Activated effector memory CD4-positive, alpha-beta T cell treated with Interleukin-2 at 50 U/mL for 16 hours (primary cell): Measurements from ENCODE around the gene STK11.

Source experiments
- DNase-seq: peaks from one replicate; pipeline ENCODE4 v3.0.0-alpha.2; 2020

The STK11 gene

DNA sequence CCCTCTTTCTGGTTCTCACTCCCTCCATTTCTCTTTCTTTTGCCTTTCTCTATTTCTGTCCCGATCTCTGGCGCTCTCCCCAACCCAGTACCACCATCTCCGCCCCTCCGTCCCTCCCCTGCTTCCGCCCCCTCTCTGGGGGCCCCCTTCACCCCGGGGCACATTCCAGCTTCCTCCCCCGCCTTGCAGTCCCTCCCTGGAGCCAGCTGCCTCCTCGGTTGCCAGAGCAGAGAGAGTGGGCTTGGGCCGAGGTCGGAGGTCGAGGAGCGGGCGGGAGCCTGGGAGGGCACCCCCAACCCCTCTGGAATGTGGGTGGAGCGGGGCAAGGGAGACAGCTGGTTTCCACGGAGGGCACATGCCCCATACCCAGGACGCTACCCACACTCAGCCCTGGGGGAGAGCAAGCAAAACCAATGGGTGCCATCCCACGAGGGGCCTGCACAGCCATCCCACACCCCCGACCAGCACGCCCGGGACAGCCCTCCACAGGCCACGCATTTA, 57.1 kb downstream of the STK11 start:
- DNase-seq: no peak

DNA sequence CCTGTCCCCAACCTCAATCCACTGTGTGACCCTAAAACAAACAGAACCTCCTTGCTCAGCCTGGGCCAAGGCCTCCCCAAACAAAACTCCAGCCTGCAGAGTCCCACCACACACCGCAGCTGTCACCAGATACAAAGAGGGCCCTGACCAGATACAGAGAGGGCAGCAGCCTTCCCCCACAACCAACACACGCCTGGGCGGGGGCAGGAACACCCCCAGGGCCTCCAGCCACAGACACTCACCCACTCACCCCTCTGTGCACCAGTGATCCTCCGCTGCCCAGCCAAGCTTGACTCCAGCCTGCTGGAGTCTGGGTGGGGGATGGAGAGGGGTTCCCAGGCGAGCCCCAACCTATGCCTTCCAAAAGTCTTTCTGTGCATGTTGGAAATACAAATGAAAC, 57.6 kb downstream of the STK11 start:
- DNase-seq: no peak

DNA sequence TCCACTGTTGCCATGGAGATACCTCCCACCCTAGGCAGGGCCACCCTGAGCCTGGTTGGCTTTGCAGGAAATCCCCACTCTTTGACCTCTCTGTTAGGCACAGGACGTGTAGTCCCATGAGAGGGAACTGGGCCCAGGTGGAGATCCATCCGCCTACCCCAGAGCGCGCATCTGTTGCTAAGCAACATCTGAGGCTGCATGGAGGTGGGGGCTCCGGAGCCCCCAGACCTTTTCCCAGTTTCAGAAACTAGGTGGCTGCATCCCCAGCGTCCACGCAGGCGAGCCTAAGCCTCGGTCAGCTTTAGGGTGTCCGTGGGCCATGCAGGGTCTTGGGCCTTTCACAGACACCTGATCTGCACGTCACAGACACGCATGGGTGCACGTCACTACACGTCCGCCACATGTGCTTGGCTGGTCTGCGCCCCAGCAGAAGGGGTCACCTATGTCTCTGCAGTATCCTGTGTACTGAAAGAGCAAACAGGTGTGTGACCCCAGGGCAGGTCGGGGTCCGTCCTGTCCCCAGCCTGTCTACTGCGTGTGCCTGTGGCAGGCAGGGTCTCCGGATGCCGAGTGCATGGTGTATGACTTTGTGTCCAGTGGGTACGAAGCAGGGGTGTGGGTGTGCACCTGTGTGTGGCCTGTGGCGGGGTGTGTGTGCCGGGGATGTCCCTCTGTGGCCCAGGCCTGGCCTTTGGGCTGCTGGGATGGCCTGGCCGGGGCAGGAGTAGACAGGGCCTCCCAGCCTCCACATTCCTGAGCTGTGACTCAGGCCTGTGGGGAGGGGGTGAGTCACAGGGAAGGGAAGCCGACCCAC, 59.4 kb downstream of the STK11 start:
- no peak for DNase-seq

DNA sequence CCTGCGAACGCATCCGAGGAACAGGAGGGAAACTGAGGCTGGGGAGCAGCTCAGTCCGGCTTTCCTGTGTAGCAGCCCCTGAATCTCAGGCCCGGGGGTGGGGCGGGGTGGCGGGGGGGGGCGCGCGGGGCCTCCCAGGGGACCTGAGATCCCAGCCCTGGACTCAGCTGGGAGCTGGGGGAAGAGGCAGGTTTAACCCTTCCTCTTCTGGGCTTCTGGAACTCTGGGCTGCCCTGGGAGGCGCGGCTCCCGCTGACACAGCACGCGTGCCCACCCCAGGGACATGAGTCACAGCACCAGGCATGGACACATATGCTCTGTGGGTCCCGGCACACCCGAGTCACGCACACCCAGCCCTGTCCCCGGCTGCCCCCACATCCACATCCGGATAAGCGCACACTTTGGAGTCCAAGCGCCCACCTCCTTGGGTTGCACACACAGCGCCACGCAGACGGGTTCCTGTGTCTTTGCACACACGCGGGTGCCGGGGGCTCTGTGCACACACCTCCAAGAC, 60.1 kb downstream of the STK11 start:
- peak; percentile 46 for DNase-seq

DNA sequence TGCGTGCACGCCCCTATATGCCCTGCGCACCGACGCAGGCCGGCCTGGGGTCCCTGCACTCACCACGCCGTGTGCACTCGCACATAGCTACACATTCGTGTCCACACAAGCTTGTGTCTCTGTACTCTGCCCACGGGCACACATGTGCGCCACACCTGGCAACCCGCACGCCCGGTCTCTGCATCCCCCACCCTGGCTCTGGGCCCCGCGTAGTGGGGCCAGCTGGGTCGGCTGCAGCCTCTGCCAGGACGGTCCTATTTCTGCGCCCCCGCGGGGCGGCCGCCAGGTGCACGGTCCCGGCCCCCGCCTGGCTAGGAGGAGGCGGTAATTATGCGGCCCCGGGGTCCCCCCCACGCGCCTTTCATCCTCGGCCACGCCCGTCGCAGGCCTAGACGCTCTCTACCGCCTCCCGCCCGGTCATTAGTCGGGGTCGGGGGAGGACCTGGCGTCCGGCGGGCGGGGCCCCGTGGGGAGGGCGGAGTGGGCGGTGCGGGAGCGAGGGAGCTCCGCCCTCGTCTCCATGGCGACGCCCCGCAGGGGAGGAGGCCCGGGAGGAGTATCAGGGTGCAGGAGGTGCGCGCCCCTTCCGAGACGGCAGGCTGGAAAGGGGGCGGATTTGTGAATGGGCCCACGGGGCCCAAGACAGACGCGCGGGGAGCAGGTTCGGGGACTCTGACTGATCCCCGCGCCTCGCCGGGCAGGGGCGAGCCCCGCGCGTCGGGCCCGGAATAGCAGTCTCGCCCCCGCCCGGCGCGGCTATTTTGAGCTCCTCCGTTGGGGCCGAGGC, 60.7 kb downstream of the STK11 start:
- peak; percentile 84 for DNase-seq

DNA sequence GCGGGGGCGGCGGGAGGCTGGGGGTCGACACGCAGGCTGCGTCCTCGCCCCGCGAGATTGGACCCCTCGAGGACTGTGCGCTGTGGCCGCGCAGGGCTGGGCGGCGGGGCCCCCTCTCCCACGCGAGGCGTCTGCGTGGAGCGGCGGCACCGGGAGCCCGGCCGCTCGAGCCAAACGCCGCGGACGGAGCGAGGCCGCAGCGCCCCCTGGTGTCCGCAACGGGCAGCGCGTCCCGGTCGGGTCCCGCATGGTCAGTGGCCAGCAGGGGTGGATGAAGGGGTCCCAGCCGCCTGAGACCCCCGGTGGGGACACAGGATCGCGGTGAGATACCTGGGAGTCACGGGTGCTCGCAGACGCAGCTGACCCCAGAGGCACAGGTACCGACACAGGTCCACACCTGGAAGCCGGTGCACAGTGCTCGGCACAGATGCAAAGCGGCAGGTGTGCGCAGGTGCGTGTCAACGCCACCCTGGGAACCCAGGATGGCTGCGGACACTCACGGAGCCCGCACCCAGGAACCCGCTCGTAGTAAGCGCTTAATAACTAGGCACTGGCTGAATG, 61.4 kb downstream of the STK11 start:
- DNase-seq: peak; percentile 68

DNA sequence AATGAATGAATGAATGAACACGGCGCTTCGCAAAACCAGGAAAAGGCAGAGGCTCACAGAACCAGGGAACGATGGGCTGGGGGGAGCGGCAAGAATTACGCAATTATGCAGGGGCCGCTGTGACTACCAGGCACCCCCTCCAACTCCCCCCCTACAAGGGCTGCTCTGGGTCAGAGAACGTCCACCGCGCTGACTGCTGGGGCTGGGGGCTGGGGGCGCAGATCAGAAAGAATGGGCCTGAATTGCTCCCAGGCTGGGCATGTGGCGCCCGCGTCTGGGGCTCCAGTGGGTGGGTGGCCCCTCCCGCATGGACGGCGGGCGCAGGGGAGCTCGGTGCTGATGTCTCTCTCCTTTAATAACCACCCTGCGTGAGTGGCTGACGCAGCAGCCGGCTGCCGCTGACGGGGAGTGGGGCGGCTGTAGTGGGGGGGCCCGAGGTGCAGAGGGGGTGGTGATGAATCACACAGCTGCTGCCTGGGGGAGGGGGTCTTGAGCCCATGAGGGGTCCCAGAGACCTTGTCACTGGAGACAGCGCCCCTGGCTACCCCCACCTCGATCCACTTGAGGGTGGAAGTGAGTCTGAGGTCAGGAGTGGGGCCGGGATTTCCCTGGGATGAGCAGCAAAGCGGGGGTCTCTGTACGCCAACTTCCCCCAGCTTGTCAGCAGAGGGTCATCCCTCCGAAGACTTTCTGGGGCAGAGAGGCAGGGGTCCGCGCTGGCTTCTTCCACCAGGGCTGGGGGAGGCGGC, 62.1 kb downstream of the STK11 start:
- no peak for DNase-seq

DNA sequence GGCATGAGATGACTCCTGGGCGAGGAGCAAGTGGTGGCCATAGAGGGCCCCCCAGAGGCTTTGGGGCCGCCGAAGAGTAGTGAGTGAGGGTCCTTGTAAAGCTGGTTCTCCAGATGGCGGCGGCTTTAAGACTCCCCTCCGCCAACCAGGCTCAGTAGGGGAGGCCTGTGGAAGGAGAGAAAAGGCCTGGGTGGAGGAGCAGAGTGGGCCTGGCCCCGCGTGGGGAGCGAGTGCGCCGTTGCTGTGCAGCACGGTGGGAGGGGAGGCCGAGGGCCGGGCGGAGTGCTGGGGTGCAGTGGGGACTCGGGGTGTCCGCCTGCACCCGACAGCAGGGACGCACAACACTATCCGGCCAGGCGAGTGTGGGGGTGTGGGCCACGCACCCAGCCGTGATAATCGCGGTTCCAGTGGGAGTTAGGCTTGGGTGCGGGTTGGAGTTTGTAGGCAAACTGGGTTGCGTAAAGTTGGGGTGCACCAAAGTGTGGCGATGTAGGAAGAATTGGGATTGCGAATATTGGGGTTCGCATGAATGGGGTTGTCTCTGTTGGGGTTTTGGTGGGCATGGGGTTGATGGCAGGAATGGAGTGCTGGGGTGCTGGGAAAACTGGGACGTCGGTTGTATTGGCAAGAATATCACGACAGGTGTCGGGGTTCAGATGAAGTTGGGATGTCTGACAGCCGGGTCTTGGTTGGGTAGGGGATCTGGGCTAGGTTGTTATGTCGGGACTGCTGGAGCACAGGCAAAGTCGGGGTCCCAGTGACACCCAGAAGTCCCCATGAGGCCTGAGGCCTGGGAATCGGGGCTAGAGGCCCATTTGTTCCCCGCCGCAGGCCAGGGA, 62.9 kb downstream of the STK11 start:
- no peak for DNase-seq

DNA sequence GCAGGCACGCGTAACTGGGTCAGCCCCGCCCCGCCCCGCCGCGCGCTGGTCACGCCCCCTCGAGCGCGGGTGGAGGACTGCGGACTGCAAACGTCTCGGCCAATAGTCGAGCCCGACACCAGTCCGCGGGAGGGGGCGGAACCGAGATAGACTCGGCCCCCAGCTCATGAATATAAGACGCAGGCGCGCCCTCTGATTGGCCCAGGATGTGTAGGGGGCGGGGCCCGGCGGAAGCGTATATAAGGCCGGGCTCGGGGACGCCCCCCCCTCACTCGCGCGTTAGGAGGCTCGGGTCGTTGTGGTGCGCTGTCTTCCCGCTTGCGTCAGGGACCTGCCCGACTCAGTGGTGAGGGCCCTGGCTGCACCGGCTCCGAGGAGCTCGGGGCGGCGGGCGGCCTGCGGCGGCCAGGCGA, 63.5 kb downstream of the STK11 start, which contains the start of gene CIRBP:
Gene CIRBP (plus strand): TSS at position 268 of the 413 bp plus-strand sequence. CDS start 1,602 bp downstream, outside the sequence.
- peak; percentile 99 for DNase-seq

DNA sequence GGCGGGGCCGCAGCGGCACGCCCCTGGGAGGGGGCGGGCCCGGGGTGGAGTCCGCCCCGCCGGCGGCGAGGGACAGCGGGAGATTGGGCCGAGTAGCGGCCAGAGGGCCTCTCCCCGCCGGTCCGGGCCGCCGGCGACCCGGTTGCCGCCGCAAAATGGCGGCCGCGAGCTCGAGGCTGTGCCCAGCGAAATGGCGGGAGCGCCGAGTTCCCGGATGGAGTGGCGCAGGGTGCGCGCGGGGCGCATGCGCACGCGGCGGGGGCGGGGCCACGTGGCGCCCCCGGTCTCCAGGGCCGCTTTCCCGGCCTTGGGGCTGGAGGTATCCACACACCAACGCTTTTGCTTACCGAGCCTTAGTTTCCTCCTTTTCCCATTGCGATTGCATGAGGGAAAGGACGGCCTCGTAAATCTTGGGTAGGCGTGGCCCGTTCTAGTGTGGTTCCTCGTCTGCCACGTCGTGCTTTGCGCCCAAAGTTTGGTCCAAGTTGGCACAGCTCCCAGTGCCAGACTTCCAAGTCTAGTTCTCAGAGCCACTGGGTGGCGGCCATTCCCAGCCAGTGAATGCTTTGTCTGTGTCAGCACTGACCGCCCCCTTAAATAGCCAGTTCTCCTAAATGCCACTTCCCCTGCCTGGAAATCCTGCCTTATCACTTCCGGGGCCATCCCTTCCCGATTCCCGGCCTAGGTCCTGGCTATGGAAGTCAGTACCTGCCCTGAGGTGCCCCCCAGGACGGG, 64.1 kb downstream of the STK11 start:
- peak; percentile 79 for DNase-seq

DNA sequence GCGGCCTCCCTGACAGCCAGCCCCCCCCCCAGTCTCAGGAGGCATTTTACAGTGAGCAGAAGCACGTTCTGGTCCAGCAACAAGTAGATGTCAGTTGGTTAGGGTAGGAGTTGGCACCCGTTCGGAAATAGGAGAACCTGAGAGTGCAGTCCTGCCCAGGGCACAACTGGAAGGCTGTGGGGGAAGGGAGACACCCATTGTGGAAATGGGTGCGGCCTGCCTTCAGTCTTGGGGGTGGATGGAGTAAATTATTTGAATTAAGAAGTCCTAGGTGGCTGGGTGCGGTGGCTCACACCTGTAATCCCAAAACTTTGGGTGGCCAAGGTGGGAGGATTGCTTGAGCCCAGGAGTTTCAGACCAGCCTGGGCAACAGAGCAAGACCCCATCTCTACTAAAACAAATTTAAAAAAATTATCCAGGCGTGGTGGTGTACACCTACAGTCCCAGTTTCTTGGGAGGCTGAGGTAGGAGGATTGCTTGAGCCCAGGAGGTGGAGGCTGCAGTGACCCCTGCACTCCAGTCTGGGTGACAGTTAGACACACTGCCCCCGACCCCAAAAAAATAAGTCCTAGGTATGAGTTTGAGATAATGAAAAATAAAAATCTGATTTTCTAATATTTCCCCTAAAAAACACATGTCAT, 64.8 kb downstream of the STK11 start:
- DNase-seq: no peak

DNA sequence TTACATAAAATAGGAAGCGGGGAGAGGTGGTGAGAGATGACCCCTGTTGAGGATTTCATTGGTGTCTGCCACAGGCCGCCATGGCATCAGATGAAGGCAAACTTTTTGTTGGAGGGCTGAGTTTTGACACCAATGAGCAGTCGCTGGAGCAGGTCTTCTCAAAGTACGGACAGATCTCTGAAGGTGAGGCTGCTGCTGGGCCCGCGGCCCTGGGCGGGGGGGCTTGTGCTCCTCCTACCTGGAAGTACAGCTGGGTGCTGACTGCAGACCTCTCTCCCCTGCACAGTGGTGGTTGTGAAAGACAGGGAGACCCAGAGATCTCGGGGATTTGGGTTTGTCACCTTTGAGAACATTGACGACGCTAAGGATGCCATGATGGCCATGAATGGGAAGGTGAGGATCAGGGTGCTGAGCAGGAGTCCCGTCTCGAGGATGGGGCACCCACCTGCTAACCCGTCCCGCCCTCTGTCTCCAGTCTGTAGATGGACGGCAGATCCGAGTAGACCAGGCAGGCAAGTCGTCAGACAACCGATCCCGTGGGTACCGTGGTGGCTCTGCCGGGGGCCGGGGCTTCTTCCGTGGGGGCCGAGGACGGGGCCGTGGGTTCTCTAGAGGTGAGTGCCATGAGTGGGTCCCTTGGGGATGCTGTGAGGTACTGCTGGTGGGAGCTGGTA, 65.4 kb downstream of the STK11 start:
- DNase-seq: no peak

DNA sequence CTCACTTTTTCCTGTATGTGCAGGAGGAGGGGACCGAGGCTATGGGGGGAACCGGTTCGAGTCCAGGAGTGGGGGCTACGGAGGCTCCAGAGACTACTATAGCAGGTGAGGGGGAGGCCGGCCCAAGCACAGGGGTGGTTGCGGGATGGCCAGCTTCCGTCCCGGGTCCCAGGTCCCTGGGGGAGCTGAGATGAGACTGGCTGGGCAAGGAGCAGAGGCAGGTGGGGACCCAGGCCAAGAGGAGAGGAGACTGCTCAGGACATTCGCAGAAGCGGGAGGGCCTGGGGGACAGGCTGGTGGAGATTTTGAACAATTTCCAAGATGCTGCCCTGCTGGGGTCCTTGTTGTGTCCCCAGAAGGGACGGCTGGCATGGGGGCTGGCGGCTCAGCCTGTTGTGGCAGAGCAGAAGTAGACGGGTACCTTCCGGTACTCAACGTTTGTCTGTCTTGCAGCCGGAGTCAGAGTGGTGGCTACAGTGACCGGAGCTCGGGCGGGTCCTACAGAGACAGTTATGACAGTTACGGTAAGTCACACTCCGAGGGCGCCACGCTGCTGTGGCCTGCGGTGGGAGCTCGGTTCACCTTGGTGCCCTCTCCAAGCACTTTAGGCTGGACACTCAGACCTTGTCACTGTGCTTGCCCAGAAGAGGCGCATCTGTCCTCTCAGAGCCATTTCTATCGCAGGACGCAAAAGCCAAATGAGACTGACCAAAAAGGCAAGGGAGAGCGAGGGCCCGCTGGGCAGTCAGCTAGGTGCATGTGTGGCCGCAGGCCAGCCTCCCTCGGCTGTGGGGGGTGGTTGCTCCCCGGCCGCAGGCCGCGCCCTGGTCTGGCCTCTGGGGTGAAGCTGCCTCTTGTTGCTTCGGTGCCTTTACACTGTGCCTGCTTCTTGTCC, 66.2 kb downstream of the STK11 start:
- DNase-seq: no peak

DNA sequence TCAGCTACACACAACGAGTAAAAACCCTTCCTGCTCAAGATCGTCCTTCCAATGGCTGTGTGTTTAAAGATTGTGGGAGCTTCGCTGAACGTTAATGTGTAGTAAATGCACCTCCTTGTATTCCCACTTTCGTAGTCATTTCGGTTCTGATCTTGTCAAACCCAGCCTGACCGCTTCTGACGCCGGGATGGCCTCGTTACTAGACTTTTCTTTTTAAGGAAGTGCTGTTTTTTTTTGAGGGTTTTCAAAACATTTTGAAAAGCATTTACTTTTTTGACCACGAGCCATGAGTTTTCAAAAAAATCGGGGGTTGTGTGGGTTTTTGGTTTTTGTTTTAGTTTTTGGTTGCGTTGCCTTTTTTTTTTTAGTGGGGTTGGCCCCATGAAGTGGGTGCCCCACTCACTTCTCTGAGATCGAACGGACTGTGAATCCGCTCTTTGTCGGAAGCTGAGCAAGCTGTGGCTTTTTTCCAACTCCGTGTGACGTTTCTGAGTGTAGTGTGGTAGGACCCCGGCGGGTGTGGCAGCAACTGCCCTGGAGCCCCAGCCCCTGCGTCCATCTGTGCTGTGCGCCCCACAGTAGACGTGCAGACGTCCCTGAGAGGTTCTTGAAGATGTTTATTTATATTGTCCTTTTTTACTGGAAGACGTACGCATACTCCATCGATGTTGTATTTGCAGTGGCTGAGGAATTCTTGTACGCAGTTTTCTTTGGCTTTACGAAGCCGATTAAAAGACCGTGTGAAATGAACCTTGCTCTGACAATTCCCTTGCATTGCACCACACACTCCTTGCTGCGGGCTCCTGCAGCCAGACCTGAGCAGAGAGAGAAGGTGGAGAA, 67.1 kb downstream of the STK11 start:
- DNase-seq: no peak

DNA sequence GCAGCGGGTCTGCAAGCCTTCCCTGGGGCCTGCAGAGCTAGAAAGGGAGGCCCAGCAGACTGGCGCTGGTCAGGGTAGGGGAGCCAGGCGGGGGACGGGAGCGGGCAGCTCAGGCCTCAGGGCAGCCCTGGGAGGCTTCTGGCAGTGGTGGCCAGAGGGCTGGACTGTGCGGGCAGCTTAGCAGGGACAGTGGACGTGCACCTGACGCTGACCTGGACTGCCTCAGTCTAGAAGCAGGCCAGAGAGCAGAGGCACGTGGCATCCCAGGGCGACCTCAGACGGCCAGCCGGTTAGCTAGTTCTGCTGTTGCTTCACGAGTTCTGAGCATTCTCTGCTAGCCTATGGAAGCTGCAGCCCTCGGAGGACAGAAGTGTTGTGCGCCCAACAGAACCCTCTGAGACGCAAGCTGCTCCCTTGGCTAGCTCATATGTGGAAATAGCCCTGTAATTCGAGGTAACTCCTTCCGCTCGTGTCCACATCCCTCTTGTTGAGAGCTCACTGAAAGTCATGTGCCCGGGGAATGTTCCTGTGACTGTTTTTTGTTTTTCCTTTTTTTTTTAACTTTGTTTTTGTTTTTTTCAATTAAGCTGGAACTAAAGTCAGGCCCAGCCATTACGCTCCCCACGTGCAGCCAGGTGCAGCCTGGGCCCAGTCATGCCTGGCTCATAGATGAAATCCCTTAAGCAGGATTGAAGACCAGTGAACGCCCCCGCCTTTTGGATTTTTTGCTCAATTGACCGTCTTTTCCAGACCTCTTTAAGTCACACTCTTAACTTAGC, 67.9 kb downstream of the STK11 start:
- DNase-seq: no peak

DNA sequence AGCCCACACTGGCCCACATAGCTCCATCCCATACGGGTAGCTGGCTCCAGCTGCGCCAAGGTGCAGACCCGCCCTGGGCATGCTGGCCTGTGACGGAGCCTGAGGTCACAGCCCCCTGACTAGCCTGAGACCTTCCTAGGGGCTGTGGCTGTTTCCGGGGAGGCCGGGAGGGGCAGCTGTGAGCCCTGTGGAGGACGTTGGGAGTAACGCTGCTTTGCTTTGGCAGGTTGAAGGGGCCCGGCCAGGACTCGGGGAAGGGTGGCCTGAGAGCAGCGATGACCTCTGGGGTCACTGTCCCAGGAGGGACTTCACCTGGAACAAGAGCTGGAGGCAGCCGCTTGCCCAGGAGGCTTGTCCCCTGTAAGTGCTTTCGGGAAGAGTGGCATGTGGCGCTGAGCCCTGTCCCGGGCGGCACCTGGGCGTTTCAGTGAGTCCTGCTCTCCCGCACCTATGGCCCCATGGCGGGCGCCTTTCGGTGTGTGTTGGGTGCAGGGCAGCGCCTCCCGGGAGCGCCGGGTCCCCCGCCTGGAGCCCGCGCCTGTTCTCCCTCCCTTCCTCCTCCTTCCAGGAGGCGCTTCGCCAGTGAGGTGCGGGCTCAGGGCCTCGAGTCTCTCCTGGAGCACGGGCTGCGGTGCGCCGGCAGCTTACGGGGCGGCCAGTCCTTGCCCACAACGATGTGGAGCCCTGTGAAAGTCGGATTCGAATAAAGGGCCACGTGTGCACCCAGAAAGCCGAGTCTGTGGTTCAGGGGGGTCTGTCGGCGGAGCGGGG, 68.7 kb downstream of the STK11 start:
- DNase-seq: no peak
